NCI-H69 (cell line): ENCODE results near the gene PARP14.
"Not testable (repeated sequence)": the region's sequence is repeated elsewhere in the genome, so short reads cannot be mapped to it uniquely, and the experiment has no call there.

Experiments used
- DNase-seq: peaks from one replicate; lab custom pipeline; 2025; lab: John Stamatoyannopoulos, UW

PARP14 gene, protein sequence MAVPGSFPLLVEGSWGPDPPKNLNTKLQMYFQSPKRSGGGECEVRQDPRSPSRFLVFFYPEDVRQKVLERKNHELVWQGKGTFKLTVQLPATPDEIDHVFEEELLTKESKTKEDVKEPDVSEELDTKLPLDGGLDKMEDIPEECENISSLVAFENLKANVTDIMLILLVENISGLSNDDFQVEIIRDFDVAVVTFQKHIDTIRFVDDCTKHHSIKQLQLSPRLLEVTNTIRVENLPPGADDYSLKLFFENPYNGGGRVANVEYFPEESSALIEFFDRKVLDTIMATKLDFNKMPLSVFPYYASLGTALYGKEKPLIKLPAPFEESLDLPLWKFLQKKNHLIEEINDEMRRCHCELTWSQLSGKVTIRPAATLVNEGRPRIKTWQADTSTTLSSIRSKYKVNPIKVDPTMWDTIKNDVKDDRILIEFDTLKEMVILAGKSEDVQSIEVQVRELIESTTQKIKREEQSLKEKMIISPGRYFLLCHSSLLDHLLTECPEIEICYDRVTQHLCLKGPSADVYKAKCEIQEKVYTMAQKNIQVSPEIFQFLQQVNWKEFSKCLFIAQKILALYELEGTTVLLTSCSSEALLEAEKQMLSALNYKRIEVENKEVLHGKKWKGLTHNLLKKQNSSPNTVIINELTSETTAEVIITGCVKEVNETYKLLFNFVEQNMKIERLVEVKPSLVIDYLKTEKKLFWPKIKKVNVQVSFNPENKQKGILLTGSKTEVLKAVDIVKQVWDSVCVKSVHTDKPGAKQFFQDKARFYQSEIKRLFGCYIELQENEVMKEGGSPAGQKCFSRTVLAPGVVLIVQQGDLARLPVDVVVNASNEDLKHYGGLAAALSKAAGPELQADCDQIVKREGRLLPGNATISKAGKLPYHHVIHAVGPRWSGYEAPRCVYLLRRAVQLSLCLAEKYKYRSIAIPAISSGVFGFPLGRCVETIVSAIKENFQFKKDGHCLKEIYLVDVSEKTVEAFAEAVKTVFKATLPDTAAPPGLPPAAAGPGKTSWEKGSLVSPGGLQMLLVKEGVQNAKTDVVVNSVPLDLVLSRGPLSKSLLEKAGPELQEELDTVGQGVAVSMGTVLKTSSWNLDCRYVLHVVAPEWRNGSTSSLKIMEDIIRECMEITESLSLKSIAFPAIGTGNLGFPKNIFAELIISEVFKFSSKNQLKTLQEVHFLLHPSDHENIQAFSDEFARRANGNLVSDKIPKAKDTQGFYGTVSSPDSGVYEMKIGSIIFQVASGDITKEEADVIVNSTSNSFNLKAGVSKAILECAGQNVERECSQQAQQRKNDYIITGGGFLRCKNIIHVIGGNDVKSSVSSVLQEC (N-terminal part only)

GRCh38 chr3:122680475-122681283 is at the start of gene PARP14:
Gene PARP14, plus strand, starts transcription at chr3:122680839. Its CDS starts 45 bp downstream, at chr3:122680884.
- peak; percentile 40 for DNase-seq

DNA sequence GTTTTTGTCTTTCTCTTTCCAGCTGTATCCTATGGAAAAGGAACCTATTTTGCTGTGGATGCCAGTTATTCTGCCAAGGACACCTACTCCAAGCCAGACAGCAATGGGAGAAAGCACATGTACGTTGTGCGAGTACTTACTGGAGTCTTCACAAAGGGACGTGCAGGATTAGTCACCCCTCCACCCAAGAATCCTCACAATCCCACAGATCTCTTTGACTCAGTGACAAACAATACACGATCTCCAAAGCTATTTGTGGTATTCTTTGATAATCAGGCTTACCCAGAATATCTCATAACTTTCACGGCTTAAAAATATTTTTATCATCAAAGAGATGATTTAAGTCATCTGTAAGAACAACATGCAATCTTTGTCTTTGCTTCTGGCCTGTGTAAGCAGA is 44.9 kb upstream of the PARP14 start:
- DNase-seq = no peak

DNA sequence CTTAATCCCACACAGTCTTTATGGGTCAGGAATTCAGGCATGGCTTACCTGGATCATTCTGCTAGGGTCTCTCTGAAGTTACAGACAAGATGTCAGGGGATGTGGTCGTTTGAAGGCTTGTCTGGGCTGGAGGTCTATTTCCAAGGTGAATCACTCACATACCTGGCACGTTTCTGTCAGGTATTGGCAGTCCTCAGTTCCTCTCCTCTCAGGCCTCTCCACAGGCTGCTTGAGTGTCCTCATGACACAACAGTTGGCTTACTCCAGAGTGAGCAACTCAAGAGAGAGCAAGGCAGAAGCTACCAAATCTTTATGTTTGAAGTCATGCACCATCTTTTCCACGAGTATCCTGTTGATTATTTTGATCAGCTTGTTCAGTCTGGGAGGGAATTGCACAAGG is 43.9 kb upstream of the PARP14 start:
- DNase-seq = no peak

DNA sequence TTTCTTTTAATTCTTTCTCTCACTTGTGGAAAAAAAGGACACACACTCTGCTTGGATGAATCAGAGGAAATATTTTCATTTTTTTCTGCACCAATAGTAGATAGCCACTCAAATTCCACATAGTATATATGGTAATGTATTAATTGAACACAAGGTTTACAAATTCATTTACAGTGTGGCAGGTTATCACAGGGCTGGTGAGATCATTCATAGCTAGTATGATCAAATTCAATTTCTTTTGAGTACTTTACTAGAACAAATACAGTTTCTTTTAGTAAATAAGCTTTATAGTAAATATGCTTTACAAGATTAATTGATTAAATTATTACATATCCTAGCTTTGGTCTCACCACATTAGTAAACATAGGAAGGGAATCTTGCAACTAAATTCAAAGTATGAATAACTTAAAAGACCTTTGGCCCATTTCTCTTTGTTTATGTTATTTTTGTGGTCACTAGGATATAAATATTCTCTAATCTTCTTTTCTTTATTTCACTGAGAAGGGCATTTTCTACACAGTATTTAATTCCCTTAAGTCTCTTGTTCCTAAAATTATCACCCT is 40.1 kb upstream of the PARP14 start:
- DNase-seq = no peak

DNA sequence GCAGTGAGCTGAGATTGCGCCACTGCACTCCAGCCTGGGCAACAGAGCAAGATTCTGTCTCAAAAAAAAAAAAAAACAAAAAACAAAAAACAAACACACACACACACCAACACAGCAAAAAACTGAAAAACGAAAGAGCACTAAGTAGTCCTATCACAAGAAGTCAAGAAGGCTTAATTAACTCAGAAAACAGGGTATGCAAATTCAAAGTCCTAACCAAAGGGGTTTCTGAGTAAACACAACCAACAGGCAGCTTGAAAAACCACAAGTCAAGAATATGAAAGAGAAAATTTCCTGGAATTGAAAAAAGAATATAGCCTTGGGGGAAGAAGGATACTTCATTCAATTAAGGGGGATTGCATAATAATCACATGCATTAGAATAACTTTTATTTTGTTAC is 37.7 kb upstream of the PARP14 start:
- DNase-seq = no peak

DNA sequence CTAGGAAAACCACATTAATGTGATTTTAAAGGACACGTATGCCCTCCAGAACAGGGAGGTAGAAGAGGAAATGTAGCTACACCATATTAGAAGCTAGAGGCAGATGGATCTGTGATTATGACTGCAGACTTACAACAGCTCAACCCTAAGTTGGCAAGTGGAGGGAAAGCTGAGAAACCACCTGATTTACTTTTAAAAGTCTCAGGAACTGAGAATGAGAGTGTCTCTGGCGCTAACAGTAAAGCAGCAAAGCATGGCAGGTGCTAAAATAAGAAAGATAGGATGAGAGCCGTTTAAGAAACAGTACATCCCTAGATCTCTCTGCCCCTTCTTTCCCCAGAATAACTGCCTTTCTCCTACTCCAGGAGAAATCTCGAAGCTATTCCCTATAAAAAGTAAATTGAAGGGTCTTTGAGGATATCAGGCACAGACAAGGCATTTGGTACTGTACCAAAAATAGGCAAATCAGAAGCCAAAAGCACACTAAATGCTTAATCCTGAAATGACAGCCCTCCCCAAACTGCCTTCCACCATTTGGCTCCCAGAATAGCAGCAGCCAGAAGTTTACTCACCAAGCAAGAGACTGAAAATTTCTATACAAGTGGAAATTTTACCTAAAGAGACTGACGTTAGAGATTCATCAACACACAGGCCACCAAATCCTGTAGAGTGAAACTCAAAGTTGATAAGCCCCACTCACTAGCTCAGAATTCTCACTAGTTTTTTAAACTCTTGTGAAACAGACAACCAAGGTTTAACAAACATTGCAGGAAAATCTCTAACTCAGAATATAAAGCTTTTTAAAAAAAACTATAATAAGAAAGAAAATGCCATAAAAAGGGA is 34.3 kb upstream of the PARP14 start:
- DNase-seq = no peak

DNA sequence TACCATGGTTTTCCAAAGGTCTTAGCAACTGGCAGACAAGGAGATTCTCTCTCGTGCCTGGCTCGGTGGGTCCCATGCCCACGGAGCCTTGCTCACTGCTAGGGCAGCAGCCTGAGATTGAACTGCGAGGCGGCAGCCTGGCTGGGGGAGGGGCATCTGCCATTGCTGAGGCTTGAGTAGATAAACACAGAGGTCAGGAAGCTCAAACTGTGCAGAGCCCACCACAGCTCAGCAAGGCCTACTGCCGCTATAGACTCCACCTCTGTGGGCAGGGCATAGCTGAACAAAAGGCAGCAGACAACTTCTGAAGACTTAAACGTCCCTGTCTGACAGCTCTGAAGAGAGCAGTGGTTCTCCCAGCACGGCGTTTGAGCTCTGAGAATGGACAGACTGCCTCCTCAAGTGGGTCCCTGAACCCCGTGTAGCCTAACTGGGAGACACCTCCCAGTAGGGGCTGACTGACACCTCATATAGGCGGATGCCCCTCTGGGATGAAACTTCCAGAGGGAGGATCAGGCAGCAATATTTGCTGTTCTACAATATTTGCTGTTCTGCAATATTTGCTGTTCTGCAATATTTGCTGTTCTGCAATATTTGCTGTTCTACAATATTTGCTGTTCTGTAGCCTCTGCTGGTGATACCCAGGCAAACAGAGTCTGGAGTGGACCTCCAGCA is 29.3 kb upstream of the PARP14 start:
- DNase-seq = not testable (repeated sequence)

DNA sequence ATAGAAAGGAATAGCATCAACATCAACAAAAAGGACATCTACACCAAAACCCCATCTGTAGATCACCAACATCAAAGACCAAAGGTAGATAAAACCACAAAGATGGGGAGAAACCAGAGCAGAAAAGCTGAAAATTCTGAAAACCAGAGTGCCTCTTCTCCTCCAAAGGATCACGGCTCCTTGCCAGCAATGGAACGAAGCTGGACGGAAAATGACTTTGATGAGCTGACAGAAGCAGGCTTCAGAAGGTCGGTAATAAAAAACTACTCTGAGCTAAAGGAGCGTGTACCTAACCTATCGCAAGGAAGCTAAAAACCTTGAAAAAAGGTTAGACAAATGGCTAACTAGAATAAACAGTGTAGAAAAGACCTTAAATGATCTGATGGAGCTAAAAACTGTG is 28.7 kb upstream of the PARP14 start:
- not testable (repeated sequence) for DNase-seq

DNA sequence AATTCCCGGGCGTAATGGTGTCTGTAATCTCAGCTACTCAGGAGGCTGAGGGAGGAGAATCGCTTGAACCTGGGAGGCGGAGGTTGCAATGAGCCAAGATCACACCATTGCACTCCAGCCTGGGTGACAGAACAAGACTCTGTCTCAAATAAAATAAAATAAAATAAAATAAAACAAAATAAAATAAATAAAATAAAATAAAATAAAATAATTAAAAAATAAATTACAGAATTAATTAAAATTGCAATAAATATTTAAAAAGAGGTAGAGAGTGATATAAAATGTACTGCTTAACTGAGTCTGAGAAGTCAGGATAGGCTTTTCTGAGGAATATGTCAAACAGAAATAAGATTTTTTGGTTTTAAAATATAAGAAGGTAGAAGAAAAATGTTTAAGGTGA is 22.3 kb upstream of the PARP14 start:
- not testable (repeated sequence) for DNase-seq

DNA sequence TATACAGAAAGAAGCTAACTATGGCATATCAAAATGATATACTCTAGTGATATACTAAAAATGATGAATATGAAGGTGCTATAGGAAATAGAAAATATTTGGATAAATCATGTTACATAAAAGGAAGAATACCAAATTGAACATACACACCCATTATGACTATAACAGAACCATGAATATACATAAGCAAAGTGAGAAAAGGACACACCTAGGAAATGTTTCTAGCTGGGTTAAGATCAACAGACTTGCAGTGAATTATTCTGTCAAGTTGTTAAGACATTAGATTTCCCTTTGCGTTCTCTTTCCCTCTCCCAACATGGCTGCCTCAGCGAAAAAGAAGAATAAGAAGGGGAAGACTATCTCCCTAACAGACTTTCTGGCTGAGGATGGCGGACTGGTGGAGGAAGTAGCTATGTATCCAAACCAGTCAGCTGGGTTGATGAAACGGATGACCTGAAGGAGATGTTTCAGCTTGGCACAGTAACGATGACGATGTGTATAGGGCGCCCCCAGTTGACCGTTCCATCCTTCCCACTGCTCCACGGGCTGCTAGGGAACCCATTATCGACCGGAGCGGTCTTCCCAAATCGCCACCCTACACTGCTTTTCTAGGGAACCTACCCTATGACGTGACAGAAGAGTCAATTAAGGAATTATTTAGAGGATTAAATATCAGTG is 20.2 kb upstream of the PARP14 start:
- no peak for DNase-seq

DNA sequence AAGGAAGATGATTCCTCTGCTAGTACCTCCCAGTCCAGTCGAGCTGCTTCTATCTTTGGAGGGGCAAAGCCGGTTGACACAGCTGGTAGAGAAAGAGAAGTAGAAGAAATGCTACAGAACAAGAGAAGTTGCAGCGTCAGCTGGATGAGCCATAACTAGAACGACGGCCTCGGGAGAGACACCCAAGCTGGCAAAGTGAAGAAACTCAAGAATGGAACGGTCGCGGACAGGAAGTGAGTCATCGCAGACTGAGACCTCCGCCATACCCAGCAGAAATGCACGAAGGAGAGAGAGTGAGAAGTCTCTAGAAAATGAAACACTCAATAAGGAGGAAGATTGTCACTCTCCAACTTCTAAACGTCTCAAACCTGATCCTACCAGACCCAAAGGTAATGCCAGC is 19.0 kb upstream of the PARP14 start:
- no peak for DNase-seq

DNA sequence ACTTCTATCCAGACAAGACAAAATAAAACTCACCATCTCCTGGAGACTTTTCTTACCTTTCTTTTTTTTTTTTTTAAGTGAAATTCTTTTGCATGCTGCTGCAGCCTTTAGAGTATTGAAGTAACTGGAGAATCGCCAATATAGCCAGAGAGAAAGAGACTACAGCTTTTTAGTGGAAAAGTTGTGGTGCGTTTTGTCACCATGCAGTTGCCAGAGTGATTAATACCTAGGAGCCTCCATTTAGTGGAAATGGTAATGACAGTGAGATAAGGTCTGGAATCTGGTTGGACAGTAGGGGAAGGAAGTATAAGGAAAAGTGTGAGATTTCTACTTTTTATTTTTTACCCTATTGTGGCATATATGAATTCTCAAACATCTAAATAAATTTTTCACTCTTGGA is 18.1 kb upstream of the PARP14 start:
- DNase-seq = no peak

GRCh38 chr3:122665226-122665786 is 15.3 kb upstream of the PARP14 start:
- peak; percentile 72 for DNase-seq

DNA sequence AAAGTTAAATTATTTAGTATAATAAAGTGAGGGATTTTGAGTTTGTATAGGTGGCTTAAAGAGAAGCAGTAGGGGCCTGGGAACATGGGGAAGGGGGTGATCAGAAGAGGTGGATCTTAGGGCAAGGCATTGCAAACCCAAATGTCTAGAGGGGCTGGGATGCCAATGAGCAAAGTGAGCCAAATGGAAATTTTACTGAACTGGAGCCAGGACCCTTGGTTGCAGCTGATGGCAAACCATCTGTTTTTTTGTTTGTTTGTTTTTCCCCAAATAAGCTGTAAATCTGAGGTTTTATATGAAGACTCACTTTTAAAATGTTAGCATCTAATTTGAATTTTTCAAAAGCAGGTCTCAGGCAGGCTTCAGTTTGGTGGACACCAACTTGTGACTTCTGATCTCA is 14.8 kb upstream of the PARP14 start:
- DNase-seq = peak; percentile 55

- DNase-seq = no peak
These were observed 11.5 kb upstream of the PARP14 start for GRCh38 chr3:122668930-122669730.

DNA sequence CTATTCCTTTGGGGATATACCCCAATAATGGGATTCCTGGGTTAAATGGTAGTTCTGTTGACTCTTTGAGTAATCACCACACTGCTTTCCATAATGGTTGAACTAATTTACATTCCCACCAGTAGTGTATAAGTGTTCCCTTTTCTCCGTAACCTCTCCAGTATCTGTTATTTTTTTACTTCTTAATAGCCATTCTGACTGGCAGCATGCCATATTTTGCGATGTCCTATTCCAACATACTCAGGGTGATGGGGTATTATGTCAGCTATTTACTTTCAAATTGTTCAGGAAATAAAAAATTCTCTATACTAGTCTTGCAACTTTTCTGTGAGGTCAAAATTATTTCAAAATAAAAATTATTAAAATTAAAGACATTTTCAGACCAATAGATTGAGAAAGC is 9.1 kb upstream of the PARP14 start:
- peak; percentile 26 for DNase-seq

GRCh38 chr3:122674339-122674738 is 6.3 kb upstream of the PARP14 start:
- DNase-seq = no peak

- DNase-seq = no peak
These were observed 3.9 kb upstream of the PARP14 start for GRCh38 chr3:122676759-122677158.
